ENCODE results near the gene VPS37C. TPM values are rescaled to one million over a fixed set of nuclear protein-coding genes. Genes with fewer than 3 reads are reported as not detected.

The VPS37C gene
- total RNA-seq, 4 donors from 2014 or later, result 9.3 to 17.5 (median 12.6) TPM

DNA sequence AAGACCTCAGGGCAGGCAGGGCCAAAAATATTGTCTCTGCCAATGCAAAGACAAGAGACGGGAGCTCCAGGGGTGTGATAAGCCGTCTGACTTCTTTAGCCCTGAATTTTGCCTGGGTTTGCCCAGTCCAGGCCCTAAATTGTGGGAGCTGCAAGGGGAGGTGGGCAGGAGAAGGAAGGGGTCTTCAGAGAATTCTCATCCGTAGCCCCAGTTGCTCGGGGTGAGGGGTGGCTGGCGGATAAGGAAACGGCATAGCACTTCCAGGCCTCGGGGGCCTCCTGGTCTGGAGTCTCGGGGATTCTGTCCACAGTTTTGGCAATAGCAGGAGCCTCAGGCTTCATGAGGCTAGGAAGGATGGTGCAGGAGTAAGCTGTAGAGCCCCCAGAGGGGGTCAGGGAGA, 51.6 kb downstream of the VPS37C start:
- TF ChIP-seq, protein P1, sequence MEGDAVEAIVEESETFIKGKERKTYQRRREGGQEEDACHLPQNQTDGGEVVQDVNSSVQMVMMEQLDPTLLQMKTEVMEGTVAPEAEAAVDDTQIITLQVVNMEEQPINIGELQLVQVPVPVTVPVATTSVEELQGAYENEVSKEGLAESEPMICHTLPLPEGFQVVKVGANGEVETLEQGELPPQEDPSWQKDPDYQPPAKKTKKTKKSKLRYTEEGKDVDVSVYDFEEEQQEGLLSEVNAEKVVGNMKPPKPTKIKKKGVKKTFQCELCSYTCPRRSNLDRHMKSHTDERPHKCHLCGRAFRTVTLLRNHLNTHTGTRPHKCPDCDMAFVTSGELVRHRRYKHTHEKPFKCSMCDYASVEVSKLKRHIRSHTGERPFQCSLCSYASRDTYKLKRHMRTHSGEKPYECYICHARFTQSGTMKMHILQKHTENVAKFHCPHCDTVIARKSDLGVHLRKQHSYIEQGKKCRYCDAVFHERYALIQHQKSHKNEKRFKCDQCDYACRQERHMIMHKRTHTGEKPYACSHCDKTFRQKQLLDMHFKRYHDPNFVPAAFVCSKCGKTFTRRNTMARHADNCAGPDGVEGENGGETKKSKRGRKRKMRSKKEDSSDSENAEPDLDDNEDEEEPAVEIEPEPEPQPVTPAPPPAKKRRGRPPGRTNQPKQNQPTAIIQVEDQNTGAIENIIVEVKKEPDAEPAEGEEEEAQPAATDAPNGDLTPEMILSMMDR (IDR thresholded peaks at IDR 0.05), result no peak
- ATAC-seq (ENCODE audit: low FRiP score) (no peak), DNase-seq (ENCODE audit: low spot score) (no peak)

DNA sequence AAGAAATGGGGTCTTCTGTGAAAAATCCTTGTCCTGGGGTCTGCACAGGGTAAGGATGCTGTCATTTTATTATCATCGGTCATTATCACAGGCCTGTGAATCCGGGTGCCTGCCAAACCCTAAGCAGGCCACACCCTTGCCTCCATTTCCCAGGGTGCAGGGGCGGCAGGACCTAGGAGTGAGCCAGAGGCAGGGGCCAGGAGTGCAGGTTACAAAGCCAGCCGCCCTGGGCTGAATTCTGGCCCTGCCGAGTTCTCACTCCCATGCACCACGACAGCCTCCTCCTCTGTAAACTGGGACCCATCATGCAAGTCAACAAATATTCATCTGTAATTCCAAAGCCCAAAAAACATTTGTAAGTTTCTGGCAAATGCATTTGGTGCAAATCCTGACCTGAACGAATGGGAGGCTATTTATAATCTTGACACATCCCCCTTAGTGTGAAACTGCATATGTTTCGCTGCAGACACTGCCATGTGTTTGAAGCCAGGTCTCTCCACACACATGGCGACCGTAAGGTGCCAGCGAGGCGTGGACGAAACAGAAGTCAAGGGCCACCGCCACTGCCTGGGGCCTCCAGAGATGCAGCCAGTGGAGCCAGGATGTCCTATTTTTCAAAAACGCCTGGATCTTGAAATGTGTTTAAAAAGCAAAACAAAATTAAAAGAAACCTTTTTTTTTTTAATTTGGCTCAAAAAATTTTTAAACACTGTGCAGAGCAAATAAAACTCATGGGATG, 52.2 kb downstream of the VPS37C start:
- no peak for DNase-seq (ENCODE audit: low spot score)
- TF ChIP-seq, protein P1 (IDR thresholded peaks at IDR 0.05), result no peak
- no peak for ATAC-seq (ENCODE audit: low FRiP score)

DNA sequence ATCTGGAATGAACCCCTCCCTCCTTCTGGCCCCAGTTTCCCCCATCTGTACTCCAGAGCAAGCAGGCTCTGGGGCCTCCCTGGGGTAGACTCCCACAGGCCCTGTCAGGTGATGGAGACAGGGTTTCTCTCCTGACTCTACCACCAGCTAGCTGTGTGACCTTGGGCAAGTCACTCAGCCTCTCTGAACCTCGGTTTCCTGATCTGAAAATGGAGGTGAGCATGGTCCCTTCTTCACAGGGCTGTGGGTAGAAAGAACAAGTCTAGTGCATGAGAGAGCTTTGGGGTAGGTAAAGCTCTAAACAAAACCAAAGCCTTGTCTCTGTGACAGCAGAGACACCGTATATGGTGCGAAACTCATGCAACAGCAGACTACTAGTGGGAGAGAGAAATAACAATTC, 53.3 kb downstream of the VPS37C start:
- DNase-seq (ENCODE audit: low spot score) (no peak), ATAC-seq (ENCODE audit: low FRiP score) (no peak)
- TF ChIP-seq, protein P1 (IDR thresholded peaks at IDR 0.05), result no peak

DNA sequence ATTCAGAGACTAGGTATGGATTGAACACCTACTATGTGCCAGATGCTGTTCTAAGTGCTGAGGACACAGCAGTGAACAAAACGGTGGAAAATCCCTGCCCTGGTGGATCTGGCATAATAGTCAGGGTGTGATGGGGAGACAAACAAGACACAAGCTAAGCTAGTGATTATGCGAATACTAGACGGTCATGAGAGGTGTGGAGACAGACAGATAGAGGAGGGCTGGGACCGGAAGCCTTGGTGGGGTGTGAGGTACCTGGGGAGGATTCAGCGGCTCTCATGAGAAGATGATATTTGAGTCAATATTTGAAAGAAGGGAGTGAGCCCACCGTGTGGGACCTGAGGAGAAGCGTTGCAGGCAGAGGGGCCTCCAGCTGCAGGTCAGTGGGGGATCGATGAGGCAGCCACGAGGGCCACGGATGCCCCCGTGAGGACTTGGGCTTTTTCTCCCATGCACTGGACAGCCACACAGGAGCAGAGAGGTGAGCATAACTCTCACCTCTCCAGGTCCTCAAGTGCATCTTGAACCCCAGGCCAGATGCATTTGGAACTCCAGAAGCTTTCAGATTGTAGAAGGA, 54.2 kb downstream of the VPS37C start:
- TF ChIP-seq, protein P1 (IDR thresholded peaks at IDR 0.05), result no peak
- no peak for ATAC-seq (ENCODE audit: low FRiP score)
- no peak for DNase-seq (ENCODE audit: low spot score)

DNA sequence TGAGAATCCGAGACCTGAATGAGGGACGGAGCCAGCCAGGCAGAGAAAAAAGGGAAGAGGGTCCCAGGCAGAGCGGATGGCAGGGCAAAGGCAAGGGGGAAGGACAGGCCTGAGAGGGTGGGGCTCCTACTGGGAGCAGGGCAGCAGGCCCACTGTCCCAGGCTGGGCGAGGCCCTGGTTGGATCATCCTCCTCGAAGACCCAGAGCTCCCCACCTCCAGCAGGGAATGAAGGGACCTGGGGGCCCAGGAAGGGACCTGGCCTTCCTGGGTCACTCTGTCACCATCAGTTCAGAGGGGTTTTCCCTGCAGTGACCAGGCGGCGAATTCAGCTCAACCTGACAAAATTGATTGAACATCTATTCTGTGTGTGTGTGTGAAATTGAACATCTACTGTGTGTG, 54.9 kb downstream of the VPS37C start:
- TF ChIP-seq, protein P1 (IDR thresholded peaks at IDR 0.05), result no peak
- no peak for DNase-seq (ENCODE audit: low spot score)
- no peak for ATAC-seq (ENCODE audit: low FRiP score)

DNA sequence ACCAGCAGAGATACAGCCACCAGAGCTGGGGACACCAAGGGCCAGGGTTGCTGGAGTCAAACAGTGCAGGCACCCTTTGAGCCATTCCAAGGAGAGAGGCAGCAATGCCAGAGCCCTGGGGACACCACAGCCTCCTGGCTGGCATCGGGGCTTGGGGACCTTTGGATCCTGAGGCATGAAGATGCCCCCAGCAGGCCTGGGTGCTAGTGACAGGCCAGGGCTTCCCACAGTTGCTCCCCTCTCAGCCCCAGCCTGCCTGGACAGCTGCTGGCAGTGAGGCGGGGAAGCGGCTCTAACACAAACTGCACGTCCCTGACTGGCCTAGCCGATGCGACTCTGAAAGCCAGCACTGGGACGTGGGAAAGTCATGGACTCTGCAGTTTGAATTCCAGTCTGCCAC, 56.3 kb downstream of the VPS37C start:
- no peak for ATAC-seq (ENCODE audit: low FRiP score)
- no peak for DNase-seq (ENCODE audit: low spot score)
- TF ChIP-seq, protein P1 (IDR thresholded peaks at IDR 0.05), result no peak

All from omental fat pad (tissue), 4 donors.